ENCODE results near the gene OPRL1.

The OPRL1 gene

DNA sequence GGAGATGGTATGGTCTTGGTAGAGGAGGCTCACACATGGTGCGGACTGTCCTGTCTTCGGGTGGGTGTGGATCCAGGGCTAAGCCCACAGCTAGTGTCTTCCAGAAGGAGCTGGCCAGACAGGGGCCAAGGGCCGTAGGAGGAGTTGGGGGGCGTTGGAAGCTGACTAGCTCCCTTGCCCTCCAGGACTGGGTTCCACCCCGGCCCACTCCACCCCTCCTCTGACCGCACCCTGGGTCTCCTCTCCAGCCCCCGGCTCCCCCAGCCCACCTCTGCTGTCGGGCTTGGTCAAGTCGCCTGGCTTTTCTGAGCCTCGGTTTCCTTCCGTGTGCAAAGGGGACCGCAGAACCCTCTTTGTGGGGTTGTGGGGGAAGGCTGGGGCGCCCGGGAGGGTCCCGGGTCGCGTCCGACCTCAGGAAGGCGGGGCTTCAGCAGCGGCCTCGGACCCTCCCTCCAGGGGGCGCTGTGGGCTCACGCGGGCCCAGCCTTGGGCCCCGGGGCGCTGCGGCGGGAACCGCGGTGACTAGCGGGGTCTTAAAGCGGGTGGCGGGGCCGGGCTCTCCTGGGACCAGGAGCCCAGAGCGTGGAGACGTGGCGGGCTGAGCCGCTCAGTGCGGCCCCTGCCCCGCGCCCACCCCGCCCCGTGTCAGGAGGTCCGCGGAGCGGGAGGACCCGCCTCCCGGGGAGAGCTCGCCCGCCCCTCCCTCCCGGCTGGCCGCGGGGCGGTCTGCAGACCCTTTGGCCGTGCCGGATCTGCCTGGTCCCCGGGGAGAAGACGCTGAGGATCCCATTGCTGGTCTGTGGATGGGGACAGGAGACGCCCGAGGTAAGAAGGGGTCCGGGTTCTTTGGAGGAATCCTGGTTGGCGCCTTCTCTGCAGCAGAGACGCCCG, 22.1 kb downstream of the OPRL1 start (continued):
- TF ChIP-seq, protein P1, sequence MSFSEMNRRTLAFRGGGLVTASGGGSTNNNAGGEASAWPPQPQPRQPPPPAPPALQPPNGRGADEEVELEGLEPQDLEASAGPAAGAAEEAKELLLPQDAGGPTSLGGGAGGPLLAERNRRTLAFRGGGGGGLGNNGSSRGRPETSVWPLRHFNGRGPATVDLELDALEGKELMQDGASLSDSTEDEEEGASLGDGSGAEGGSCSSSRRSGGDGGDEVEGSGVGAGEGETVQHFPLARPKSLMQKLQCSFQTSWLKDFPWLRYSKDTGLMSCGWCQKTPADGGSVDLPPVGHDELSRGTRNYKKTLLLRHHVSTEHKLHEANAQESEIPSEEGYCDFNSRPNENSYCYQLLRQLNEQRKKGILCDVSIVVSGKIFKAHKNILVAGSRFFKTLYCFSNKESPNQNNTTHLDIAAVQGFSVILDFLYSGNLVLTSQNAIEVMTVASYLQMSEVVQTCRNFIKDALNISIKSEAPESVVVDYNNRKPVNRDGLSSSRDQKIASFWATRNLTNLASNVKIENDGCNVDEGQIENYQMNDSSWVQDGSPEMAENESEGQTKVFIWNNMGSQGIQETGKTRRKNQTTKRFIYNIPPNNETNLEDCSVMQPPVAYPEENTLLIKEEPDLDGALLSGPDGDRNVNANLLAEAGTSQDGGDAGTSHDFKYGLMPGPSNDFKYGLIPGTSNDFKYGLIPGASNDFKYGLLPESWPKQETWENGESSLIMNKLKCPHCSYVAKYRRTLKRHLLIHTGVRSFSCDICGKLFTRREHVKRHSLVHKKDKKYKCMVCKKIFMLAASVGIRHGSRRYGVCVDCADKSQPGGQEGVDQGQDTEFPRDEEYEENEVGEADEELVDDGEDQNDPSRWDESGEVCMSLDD (tag by site-specific recombination; IDR thresholded peaks at IDR 0.05), result peak; percentile 71; the same call in 1 of the 2 replicates
- TF ChIP-seq, protein P2, sequence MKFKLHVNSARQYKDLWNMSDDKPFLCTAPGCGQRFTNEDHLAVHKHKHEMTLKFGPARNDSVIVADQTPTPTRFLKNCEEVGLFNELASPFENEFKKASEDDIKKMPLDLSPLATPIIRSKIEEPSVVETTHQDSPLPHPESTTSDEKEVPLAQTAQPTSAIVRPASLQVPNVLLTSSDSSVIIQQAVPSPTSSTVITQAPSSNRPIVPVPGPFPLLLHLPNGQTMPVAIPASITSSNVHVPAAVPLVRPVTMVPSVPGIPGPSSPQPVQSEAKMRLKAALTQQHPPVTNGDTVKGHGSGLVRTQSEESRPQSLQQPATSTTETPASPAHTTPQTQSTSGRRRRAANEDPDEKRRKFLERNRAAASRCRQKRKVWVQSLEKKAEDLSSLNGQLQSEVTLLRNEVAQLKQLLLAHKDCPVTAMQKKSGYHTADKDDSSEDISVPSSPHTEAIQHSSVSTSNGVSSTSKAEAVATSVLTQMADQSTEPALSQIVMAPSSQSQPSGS (tag by site-specific recombination; IDR thresholded peaks at IDR 0.05; ENCODE audit: low read depth), result no peak
- TF ChIP-seq, protein P3, sequence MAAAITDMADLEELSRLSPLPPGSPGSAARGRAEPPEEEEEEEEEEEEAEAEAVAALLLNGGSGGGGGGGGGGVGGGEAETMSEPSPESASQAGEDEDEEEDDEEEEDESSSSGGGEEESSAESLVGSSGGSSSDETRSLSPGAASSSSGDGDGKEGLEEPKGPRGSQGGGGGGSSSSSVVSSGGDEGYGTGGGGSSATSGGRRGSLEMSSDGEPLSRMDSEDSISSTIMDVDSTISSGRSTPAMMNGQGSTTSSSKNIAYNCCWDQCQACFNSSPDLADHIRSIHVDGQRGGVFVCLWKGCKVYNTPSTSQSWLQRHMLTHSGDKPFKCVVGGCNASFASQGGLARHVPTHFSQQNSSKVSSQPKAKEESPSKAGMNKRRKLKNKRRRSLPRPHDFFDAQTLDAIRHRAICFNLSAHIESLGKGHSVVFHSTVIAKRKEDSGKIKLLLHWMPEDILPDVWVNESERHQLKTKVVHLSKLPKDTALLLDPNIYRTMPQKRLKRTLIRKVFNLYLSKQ (tag by site-specific recombination; IDR thresholded peaks at IDR 0.05; ENCODE audit: borderline replicate concordance), result no peak
- no peak for TF ChIP-seq KLF7 (tag by site-specific recombination; IDR thresholded peaks at IDR 0.05; ENCODE audit: borderline replicate concordance)
- no peak for TF ChIP-seq ZNF558 (tag by site-specific recombination; IDR thresholded peaks at IDR 0.05)
- no peak for TF ChIP-seq ZNF274 (IDR thresholded peaks at IDR 0.05; ENCODE audit: low read length)
- TF ChIP-seq ZNF274 (tag by site-specific recombination; IDR thresholded peaks at IDR 0.05; ENCODE audit: borderline replicate concordance), result no peak
- TF ChIP-seq ZNF138 (tag by site-specific recombination; IDR thresholded peaks at IDR 0.05; ENCODE audit: borderline replicate concordance), result no peak
- peak; percentile 86 for TF ChIP-seq ZNF423 (tag by site-specific recombination; IDR thresholded peaks at IDR 0.05)
- TF ChIP-seq ZNF624 (tag by site-specific recombination; IDR thresholded peaks at IDR 0.05), result no peak
- peak; percentile 52 for TF ChIP-seq ZBTB20 (tag by site-specific recombination; IDR thresholded peaks at IDR 0.05)
- TF ChIP-seq, protein P4, sequence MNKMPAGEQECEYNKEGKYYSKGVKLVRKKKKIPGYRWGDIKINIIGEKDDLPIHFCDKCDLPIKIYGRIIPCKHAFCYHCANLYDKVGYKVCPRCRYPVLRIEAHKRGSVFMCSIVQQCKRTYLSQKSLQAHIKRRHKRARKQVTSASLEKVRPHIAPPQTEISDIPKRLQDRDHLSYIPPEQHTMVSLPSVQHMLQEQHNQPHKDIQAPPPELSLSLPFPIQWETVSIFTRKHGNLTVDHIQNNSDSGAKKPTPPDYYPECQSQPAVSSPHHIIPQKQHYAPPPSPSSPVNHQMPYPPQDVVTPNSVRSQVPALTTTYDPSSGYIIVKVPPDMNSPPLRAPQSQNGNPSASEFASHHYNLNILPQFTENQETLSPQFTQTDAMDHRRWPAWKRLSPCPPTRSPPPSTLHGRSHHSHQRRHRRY (tag by site-specific recombination; IDR thresholded peaks at IDR 0.05), result no peak
- TF ChIP-seq, protein P5, sequence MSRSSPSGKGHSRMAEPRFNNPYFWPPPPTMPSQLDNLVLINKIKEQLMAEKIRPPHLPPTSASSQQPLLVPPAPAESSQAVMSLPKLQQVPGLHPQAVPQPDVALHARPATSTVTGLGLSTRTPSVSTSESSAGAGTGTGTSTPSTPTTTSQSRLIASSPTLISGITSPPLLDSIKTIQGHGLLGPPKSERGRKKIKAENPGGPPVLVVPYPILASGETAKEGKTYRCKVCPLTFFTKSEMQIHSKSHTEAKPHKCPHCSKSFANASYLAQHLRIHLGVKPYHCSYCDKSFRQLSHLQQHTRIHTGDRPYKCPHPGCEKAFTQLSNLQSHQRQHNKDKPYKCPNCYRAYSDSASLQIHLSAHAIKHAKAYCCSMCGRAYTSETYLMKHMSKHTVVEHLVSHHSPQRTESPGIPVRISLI (tag by site-specific recombination; IDR thresholded peaks at IDR 0.05), result no peak
- TF ChIP-seq, protein P6, sequence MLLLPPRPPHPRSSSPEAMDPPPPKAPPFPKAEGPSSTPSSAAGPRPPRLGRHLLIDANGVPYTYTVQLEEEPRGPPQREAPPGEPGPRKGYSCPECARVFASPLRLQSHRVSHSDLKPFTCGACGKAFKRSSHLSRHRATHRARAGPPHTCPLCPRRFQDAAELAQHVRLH (tag by site-specific recombination; IDR thresholded peaks at IDR 0.05), result no peak
- TF ChIP-seq, protein P7, sequence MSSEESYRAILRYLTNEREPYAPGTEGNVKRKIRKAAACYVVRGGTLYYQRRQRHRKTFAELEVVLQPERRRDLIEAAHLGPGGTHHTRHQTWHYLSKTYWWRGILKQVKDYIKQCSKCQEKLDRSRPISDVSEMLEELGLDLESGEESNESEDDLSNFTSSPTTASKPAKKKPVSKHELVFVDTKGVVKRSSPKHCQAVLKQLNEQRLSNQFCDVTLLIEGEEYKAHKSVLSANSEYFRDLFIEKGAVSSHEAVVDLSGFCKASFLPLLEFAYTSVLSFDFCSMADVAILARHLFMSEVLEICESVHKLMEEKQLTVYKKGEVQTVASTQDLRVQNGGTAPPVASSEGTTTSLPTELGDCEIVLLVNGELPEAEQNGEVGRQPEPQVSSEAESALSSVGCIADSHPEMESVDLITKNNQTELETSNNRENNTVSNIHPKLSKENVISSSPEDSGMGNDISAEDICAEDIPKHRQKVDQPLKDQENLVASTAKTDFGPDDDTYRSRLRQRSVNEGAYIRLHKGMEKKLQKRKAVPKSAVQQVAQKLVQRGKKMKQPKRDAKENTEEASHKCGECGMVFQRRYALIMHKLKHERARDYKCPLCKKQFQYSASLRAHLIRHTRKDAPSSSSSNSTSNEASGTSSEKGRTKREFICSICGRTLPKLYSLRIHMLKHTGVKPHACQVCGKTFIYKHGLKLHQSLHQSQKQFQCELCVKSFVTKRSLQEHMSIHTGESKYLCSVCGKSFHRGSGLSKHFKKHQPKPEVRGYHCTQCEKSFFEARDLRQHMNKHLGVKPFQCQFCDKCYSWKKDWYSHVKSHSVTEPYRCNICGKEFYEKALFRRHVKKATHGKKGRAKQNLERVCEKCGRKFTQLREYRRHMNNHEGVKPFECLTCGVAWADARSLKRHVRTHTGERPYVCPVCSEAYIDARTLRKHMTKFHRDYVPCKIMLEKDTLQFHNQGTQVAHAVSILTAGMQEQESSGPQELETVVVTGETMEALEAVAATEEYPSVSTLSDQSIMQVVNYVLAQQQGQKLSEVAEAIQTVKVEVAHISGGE (tag by site-specific recombination; conservative IDR thresholded peaks at IDR 0.05; ENCODE audit: low read depth), result no peak
- TF ChIP-seq, protein P8, sequence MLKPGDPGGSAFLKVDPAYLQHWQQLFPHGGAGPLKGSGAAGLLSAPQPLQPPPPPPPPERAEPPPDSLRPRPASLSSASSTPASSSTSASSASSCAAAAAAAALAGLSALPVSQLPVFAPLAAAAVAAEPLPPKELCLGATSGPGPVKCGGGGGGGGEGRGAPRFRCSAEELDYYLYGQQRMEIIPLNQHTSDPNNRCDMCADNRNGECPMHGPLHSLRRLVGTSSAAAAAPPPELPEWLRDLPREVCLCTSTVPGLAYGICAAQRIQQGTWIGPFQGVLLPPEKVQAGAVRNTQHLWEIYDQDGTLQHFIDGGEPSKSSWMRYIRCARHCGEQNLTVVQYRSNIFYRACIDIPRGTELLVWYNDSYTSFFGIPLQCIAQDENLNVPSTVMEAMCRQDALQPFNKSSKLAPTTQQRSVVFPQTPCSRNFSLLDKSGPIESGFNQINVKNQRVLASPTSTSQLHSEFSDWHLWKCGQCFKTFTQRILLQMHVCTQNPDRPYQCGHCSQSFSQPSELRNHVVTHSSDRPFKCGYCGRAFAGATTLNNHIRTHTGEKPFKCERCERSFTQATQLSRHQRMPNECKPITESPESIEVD (tag by site-specific recombination; IDR thresholded peaks at IDR 0.05), result no peak
- TF ChIP-seq KLF8 (tag by site-specific recombination; IDR thresholded peaks at IDR 0.05), result peak; percentile 84; the same call in 1 of the 2 replicates
- TF ChIP-seq ZNF133 (tag by site-specific recombination; IDR thresholded peaks at IDR 0.05), result no peak
- no peak for TF ChIP-seq HOXC10 (CRISPR knock-in tag; IDR thresholded peaks at IDR 0.05)
- TF ChIP-seq ZBTB1 (tag by site-specific recombination; IDR thresholded peaks at IDR 0.05), result no peak
- TF ChIP-seq KLF1 (tag by site-specific recombination; IDR thresholded peaks at IDR 0.05), result no peak; the same call in 1 of the 2 replicates
- TF ChIP-seq ZFP3 (tag by site-specific recombination; IDR thresholded peaks at IDR 0.05; ENCODE audit: low read depth), result no peak
- no peak for TF ChIP-seq ZNF350 (tag by site-specific recombination; IDR thresholded peaks at IDR 0.05)

All from HEK293 (cell line).